ENCODE results near the gene TMEM232.

DNA sequence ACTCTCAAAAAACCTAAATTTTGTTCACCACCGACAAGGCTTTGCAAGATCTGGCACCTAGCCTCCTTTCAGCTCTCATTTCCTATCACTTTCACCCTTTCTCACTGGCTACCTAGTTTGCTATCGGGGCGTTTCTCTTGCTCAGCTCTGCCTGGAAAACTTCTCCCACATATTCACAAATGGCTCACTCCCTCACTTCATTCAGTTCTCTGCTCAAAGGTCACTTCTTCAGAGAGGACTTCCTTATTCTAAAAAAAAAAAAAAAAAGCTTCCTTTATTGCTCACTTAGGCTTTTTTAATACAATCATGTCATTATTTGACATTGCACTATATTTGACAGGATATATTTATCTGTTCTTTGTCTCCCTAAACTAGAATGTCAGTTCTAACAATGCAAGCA is 10.3 kb upstream of the TMEM232 start:
- TF ChIP-seq, protein P1, sequence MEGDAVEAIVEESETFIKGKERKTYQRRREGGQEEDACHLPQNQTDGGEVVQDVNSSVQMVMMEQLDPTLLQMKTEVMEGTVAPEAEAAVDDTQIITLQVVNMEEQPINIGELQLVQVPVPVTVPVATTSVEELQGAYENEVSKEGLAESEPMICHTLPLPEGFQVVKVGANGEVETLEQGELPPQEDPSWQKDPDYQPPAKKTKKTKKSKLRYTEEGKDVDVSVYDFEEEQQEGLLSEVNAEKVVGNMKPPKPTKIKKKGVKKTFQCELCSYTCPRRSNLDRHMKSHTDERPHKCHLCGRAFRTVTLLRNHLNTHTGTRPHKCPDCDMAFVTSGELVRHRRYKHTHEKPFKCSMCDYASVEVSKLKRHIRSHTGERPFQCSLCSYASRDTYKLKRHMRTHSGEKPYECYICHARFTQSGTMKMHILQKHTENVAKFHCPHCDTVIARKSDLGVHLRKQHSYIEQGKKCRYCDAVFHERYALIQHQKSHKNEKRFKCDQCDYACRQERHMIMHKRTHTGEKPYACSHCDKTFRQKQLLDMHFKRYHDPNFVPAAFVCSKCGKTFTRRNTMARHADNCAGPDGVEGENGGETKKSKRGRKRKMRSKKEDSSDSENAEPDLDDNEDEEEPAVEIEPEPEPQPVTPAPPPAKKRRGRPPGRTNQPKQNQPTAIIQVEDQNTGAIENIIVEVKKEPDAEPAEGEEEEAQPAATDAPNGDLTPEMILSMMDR (IDR thresholded peaks at IDR 0.05) = no peak
- no peak for TF ChIP-seq POLR2A (IDR thresholded peaks at IDR 0.05)
